ENCODE measurements around the gene RABL2B. TPM values are rescaled to one million over a fixed set of nuclear protein-coding genes. Genes with fewer than 3 reads are reported as not detected.
A peak's percentile ranks its signal among the peaks of the same experiment; 100 is the strongest.

The RABL2B gene
- total RNA-seq, 1 experiment from 2014 or later, result 19.0 TPM

- no peak overlapping the region for H2BK5ac ChIP-seq (ENCODE audit: insufficient read length, low read length)
Measured at GRCh38 chr22:50721257-50721844, 62.1 kb downstream of the RABL2B start.

More at GRCh38 chr22:50721257-50721844, 62.1 kb downstream of the RABL2B start:
- Mint-ChIP-seq H3K4me1 (peaks cover 8 to 14% of the 10 kb centered on the region in 2 experiments), H3K9me3 (peaks cover 0 to 4% of the 10 kb centered on the region in 2 experiments; a peak in 2 of 5 replicates), H3K27me3 (ENCODE audit: low read depth) (peaks cover 77% of the 10 kb centered on the region), H3K4me3 (peak overlapping the region; percentile 30 to 48; a peak in 3 of 5 replicates), H3K36me3 (ENCODE audit: insufficient read depth in 1 of 3, low read depth in 3 of 3) (peaks cover 4 to 17% (median 13%) of the 10 kb centered on the region in 3 experiments; a peak in 6 of 7 replicates), H3K27ac (no peak overlapping the region)
- no peak overlapping the region; the same call in 1 of the 2 replicates for H3K14ac ChIP-seq (ENCODE audit: insufficient read depth, low read length)
- peaks cover 9% of the 10 kb centered on the region for H3K23me2 ChIP-seq (ENCODE audit: insufficient read length, low read depth, low read length, poor library complexity, severe bottlenecking)
- H3K56ac ChIP-seq (ENCODE audit: insufficient read length, low read depth, low read length), result no peak overlapping the region
- H2BK120ac ChIP-seq (ENCODE audit: low read depth, low read length, poor library complexity, severe bottlenecking), result no peak overlapping the region
- no peak overlapping the region for H4K91ac ChIP-seq (ENCODE audit: insufficient read length, low read depth, low read length)
- no peak overlapping the region for H2BK15ac ChIP-seq (ENCODE audit: low read depth, low read length)
- H2BK12ac ChIP-seq (ENCODE audit: insufficient read length, low read depth, low read length), result no peak overlapping the region
- H4K8ac ChIP-seq (replicated peaks; ENCODE audit: insufficient read length, low read depth, low read length), result no peak overlapping the region
- no peak overlapping the region for H2AFZ ChIP-seq (ENCODE audit: low read length)
- no peaks in the 10 kb centered on the region for H3K79me1 ChIP-seq (ENCODE audit: insufficient read depth, low read depth, low read length, poor library complexity, severe bottlenecking)
- no peak overlapping the region for H4K5ac ChIP-seq (ENCODE audit: insufficient read length, low read depth, low read length)
- H3K4ac ChIP-seq (ENCODE audit: low read depth, low read length), result no peak overlapping the region
- no peaks in the 10 kb centered on the region for H3K79me2 ChIP-seq (ENCODE audit: insufficient read depth, low read length)
- no peak overlapping the region for H3T11ph ChIP-seq (ENCODE audit: low read length)
- H2AK5ac ChIP-seq (ENCODE audit: insufficient read length, low read length), result no peak overlapping the region
- no peak overlapping the region for H3K18ac ChIP-seq (ENCODE audit: insufficient read length, low read depth, low read length)
- H3K4me2 ChIP-seq (ENCODE audit: insufficient read depth, insufficient read length, low read length), result no peak overlapping the region
- no CpG with 5 or more reads among the region's 32 CpGs for WGBS (ENCODE audit: extremely low coverage, insufficient read length, low lambda C conversion rate)
- H4K20me1 ChIP-seq (ENCODE audit: control insufficient read depth, insufficient read depth, insufficient read length), result no peaks in the 10 kb centered on the region
- H3K27ac ChIP-seq (ENCODE audit: insufficient read length, low read depth, low read length), result no peak overlapping the region
- H3K9ac ChIP-seq (ENCODE audit: extremely low read depth, insufficient read length, low read length), result no peak overlapping the region
- H3K27me3 ChIP-seq (ENCODE audit: insufficient read depth, low read length), result peaks cover 40% of the 10 kb centered on the region; the same call in 1 of the 2 replicates
- no peak for TF ChIP-seq CTCF (conservative IDR thresholded peaks at IDR 0.05)
- H2BK20ac ChIP-seq (ENCODE audit: low read depth, low read length, poor library complexity, severe bottlenecking), result no peak overlapping the region
- DNase-seq, result no peak
- no peaks in the 10 kb centered on the region for H3K9me3 ChIP-seq (ENCODE audit: control insufficient read depth, low read depth, low read length)
- H3K23ac ChIP-seq (ENCODE audit: insufficient read length, low read depth, low read length), result no peak overlapping the region
- no peaks in the 10 kb centered on the region for H3K4me1 ChIP-seq (ENCODE audit: insufficient read depth, low read length)
